K562 (cell line): ENCODE measurements around the gene CLIC1. TPM values are rescaled to one million over a fixed set of nuclear protein-coding genes. Genes with fewer than 3 reads are reported as not detected.

Experiments used
- CBFB ChIP-seq: sonication (generic); formaldehyde crosslinking; IDR thresholded peaks from 2 replicates; pipeline ENCODE4 v1.4.0; 2020; ENCODE audit warnings: mild to moderate bottlenecking, missing genetic modification reagents
- KLF6 ChIP-seq: fragments of 250-450 bp; sonication (Bioruptor Pico); IDR thresholded peaks from 2 replicates; pipeline ENCODE4 v1.4.0; 2020; ENCODE audit warnings: mild to moderate bottlenecking, moderate library complexity, borderline replicate concordance
- ZNF140 ChIP-seq: fragments of 250-450 bp; sonication (Bioruptor Pico); IDR thresholded peaks from 2 replicates; pipeline ENCODE4 v1.8.0; 2021; ENCODE audit warnings: moderate library complexity, mild to moderate bottlenecking, inconsistent platforms
- polyA plus RNA-seq, 8 experiments: library from polyadenylated mRNA; depleted of rRNA in 4 of 8; stranded (reverse) in 5 of 8; unstranded in 3 of 8; fragments of >200 nt; fragmentation: Nextera tagmentation in 2 of 8; fragmentation: Illumina TruSeq in 1 of 8; extraction: Ambion mirVana in 2 of 8; extraction: Trizol in 1 of 8; gene quantifications; 2 replicates each; pipeline versions ENCODE4 v1.2.1 to v1.2.3, GENCODE V29; 2011 to 2014; ENCODE audit warnings: inconsistent platforms in 1 of 8, missing spikeins in 1 of 8
- total RNA-seq, 7 experiments: library from RNA; depleted of rRNA in 6 of 7; stranded (reverse); fragments of >200 nt in 6 of 7; fragmentation: Illumina TruSeq in 2 of 7; extraction: Trizol in 2 of 7; gene quantifications; 2 replicates each; pipeline versions ENCODE4 v1.2.1 to v1.2.3, GENCODE V29; 2011 to 2021; ENCODE audit warnings: low replicate concordance in 1 of 7
- TF ChIP-seq, protein P1 (sequence below): fragments of 450-650 bp; formaldehyde crosslinking; IDR thresholded peaks from 2 replicates; pipeline ENCODE4 v1.4.0; 2020; ENCODE audit warnings: mild to moderate bottlenecking
- TF ChIP-seq, protein P2 (sequence below): sonication (generic); formaldehyde crosslinking; IDR thresholded peaks from 2 replicates; pipeline ENCODE4 v1.8.0; 2022; ENCODE audit warnings: mild to moderate bottlenecking, missing genetic modification reagents
- TF ChIP-seq, protein P3 (sequence below): sonication (generic); formaldehyde crosslinking; IDR thresholded peaks from 2 replicates; pipeline ENCODE4 v1.8.0; 2022; ENCODE audit warnings: mild to moderate bottlenecking, missing genetic modification reagents
- TF ChIP-seq, protein P4 (sequence below): fragments of 450-650 bp; IDR thresholded peaks from 2 replicates; pipeline ENCODE4 v1.6.1; 2016; ENCODE audit warnings: low read depth

Gene CLIC1
- total and polyA plus RNA-seq, 9 of the 15 experiments (the other 6 are each of a cell fraction or from before 2014, with no cell fraction given) = 1,267 to 2,419 (median 1,808) TPM

DNA sequence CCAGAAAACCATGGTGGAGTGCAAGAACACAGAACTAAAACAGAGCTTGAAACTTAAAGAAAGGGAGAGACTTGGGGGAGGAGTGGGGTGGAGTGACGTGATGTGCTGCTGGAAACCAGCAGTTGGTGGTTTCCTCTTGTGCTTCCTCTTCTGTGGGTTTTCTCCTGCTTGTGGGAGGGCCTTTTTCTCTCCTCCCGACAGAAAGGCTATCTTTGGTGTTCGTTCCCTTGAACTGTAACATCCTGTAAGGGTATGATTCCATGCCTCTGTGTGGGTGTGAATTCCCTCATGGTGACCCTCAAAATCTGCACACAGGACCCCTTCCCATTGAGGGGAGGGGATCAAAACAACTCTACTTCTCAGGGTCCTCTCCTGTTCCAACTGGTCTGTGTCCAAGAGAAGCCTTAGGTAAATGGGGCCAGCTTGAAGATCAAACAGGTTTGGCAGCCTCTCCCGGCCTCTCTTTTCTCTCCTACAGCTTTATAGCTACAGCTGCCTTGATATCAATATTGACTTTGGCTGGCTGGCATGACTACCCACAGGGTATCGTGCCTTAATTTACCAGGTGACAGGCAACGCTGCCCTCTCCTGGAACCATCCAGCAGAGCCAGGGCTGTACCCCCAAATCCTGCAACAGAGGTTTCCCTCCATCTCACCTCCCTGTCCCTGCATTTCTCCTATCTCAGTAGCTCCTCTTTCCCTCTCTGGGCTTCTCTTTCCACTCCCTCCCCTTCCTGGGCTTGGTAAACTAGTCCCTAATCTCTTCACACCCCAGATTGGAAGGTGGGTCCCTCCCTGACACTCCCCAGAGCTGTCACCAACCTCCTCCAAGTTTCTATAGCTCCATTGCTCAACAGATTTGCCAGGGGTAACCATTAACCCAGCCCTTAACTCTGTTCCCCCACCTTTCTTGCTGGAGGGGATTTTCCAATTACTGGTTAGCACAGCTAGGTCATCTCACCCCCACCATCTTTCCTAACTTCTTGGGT is 2.0 kb upstream of the CLIC1 start (continued):
- TF ChIP-seq ZNF140 (CRISPR knock-in tag) (0 out of 2 replicates have a peak, but pooled peaks have one; percentile 50), CBFB (no peak), KLF6 (CRISPR knock-in tag) (peak; percentile 5; the same call in 1 of the 2 replicates)
- TF ChIP-seq, protein P1, sequence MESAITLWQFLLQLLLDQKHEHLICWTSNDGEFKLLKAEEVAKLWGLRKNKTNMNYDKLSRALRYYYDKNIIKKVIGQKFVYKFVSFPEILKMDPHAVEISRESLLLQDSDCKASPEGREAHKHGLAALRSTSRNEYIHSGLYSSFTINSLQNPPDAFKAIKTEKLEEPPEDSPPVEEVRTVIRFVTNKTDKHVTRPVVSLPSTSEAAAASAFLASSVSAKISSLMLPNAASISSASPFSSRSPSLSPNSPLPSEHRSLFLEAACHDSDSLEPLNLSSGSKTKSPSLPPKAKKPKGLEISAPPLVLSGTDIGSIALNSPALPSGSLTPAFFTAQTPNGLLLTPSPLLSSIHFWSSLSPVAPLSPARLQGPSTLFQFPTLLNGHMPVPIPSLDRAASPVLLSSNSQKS (CRISPR knock-in tag) = no peak
- TF ChIP-seq, protein P2, sequence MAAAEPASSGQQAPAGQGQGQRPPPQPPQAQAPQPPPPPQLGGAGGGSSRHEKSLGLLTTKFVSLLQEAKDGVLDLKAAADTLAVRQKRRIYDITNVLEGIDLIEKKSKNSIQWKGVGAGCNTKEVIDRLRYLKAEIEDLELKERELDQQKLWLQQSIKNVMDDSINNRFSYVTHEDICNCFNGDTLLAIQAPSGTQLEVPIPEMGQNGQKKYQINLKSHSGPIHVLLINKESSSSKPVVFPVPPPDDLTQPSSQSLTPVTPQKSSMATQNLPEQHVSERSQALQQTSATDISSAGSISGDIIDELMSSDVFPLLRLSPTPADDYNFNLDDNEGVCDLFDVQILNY = no peak
- TF ChIP-seq, protein P3, sequence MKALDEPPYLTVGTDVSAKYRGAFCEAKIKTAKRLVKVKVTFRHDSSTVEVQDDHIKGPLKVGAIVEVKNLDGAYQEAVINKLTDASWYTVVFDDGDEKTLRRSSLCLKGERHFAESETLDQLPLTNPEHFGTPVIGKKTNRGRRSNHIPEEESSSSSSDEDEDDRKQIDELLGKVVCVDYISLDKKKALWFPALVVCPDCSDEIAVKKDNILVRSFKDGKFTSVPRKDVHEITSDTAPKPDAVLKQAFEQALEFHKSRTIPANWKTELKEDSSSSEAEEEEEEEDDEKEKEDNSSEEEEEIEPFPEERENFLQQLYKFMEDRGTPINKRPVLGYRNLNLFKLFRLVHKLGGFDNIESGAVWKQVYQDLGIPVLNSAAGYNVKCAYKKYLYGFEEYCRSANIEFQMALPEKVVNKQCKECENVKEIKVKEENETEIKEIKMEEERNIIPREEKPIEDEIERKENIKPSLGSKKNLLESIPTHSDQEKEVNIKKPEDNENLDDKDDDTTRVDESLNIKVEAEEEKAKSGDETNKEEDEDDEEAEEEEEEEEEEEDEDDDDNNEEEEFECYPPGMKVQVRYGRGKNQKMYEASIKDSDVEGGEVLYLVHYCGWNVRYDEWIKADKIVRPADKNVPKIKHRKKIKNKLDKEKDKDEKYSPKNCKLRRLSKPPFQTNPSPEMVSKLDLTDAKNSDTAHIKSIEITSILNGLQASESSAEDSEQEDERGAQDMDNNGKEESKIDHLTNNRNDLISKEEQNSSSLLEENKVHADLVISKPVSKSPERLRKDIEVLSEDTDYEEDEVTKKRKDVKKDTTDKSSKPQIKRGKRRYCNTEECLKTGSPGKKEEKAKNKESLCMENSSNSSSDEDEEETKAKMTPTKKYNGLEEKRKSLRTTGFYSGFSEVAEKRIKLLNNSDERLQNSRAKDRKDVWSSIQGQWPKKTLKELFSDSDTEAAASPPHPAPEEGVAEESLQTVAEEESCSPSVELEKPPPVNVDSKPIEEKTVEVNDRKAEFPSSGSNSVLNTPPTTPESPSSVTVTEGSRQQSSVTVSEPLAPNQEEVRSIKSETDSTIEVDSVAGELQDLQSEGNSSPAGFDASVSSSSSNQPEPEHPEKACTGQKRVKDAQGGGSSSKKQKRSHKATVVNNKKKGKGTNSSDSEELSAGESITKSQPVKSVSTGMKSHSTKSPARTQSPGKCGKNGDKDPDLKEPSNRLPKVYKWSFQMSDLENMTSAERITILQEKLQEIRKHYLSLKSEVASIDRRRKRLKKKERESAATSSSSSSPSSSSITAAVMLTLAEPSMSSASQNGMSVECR = peak; percentile 18
- TF ChIP-seq, protein P4, sequence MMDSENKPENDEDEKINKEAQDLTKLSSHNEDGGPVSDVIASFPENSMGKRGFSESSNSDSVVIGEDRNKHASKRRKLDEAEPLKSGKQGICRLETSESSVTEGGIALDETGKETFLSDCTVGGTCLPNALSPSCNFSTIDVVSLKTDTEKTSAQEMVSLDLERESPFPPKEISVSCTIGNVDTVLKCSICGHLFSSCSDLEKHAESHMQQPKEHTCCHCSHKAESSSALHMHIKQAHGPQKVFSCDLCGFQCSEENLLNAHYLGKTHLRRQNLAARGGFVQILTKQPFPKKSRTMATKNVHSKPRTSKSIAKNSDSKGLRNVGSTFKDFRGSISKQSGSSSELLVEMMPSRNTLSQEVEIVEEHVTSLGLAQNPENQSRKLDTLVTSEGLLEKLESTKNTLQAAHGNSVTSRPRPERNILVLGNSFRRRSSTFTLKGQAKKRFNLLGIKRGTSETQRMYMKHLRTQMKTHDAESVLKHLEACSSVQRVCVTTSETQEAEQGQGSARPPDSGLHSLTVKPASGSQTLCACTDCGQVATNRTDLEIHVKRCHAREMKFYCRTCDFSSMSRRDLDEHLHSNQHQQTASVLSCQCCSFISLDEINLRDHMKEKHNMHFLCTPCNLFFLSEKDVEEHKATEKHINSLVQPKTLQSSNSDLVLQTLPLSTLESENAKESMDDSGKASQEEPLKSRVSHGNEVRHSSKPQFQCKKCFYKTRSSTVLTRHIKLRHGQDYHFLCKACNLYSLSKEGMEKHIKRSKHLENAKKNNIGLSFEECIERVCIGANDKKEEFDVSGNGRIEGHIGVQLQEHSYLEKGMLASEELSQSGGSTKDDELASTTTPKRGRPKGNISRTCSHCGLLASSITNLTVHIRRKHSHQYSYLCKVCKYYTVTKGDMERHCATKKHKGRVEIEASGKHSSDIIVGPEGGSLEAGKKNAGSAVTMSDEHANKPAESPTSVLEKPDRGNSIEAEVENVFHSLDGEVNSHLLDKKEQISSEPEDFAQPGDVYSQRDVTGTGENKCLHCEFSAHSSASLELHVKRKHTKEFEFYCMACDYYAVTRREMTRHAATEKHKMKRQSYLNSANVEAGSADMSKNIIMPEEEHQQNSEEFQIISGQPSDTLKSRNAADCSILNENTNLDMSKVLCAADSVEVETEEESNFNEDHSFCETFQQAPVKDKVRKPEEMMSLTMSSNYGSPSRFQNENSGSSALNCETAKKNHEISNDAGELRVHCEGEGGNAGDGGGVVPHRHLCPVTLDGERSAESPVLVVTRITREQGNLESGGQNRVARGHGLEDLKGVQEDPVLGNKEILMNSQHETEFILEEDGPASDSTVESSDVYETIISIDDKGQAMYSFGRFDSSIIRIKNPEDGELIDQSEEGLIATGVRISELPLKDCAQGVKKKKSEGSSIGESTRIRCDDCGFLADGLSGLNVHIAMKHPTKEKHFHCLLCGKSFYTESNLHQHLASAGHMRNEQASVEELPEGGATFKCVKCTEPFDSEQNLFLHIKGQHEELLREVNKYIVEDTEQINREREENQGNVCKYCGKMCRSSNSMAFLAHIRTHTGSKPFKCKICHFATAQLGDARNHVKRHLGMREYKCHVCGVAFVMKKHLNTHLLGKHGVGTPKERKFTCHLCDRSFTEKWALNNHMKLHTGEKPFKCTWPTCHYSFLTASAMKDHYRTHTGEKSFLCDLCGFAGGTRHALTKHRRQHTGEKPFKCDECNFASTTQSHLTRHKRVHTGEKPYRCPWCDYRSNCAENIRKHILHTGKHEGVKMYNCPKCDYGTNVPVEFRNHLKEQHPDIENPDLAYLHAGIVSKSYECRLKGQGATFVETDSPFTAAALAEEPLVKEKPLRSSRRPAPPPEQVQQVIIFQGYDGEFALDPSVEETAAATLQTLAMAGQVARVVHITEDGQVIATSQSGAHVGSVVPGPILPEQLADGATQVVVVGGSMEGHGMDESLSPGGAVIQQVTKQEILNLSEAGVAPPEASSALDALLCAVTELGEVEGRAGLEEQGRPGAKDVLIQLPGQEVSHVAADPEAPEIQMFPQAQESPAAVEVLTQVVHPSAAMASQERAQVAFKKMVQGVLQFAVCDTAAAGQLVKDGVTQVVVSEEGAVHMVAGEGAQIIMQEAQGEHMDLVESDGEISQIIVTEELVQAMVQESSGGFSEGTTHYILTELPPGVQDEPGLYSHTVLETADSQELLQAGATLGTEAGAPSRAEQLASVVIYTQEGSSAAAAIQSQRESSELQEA = no peak
